SK-N-SH (cell line): ENCODE results near the gene ADK. TPM values are rescaled to one million over a fixed set of nuclear protein-coding genes. Genes with fewer than 3 reads are reported as not detected.
"Not testable (repeated sequence)": the region's sequence is repeated elsewhere in the genome, so short reads cannot be mapped to it uniquely, and the experiment has no call there.

Source experiments
- CTCF ChIA-PET: fragments of 300-600, 350-600 bp; formaldehyde crosslinking; extraction: SDS; loops from one replicate; lab custom pipeline; 2021; lab: Yijun Ruan, JAX
- POLR2A ChIA-PET: fragments of 350-600 bp; sonication (Branson Sonifier 250); formaldehyde crosslinking; extraction: SDS; loops from one replicate; lab custom pipeline; 2020; ENCODE audit warnings: antibody characterized with exemption, inconsistent platforms; lab: Yijun Ruan, JAX
- DNase-seq: peaks from one replicate; pipeline ENCODE4 v3.0.0; 2012
- H2AFZ ChIP-seq: fragments of 200-600 bp; sonication (generic); 2 replicates; pipeline ENCODE4 v1.8.1; 2016; ENCODE audit warnings: antibody characterized with exemption, mild to moderate bottlenecking, low read depth
- H3F3A ChIP-seq: fragments of 200-600 bp; sonication (generic); replicated peaks from 2 replicates; pipeline ENCODE3; 2016; ENCODE audit warnings: antibody characterized with exemption, mild to moderate bottlenecking; ENCODE audit not compliant: insufficient read depth
- H3K27ac ChIP-seq, 2 experiments: fragments of 200-500 bp in 1 of 2; fragments of 200-600 bp in 1 of 2; sonication (Bioruptor generic) in 1 of 2; sonication (generic), shearing (Covaris generic) in 1 of 2; 2 replicates each; pipeline versions ENCODE4 v1.5.1 to v1.6.1; 2014 to 2016; ENCODE audit warnings: low read depth in 2 of 2, inconsistent platforms in 1 of 2, low read length in 1 of 2, mild to moderate bottlenecking in 1 of 2, mixed read lengths in 1 of 2
- H3K27me3 ChIP-seq: fragments of 200-600 bp; sonication (generic), shearing (Covaris generic); 2 replicates; pipeline ENCODE4 v1.6.1; 2016; ENCODE audit warnings: mixed run types; ENCODE audit not compliant: insufficient read depth
- H3K36me3 ChIP-seq, 2 experiments: fragments of 200-500 bp in 1 of 2; fragments of 200-600 bp in 1 of 2; sonication (Bioruptor generic) in 1 of 2; sonication (generic) in 1 of 2; replicated peaks in 1 of 2; 2 replicates each; pipeline versions ENCODE3 to v1.5.1; 2014 to 2016; ENCODE audit warnings: low read length in 1 of 2, mild to moderate bottlenecking in 1 of 2; ENCODE audit not compliant: insufficient read depth in 2 of 2, control insufficient read depth in 1 of 2
- H3K4me1 ChIP-seq, 2 experiments: fragments of 200-500 bp in 1 of 2; fragments of 200-600 bp in 1 of 2; sonication (Bioruptor generic) in 1 of 2; sonication (generic), shearing (Covaris generic) in 1 of 2; 2 replicates each; pipeline versions ENCODE4 v1.5.1 to v1.6.1; 2014 to 2016; ENCODE audit warnings: low read depth in 1 of 2, low read length in 1 of 2, mixed run types in 1 of 2; ENCODE audit not compliant: insufficient read depth in 2 of 2, control insufficient read depth in 1 of 2
- H3K4me2 ChIP-seq: fragments of 200-600 bp; sonication (generic), shearing (Covaris generic); 2 replicates; pipeline ENCODE4 v1.6.1; 2017; ENCODE audit warnings: mixed run types
- H3K4me3 ChIP-seq, 2 experiments: fragments of 200-500 bp in 1 of 2; fragments of 200-600 bp in 1 of 2; sonication (Bioruptor generic) in 1 of 2; sonication (generic), shearing (Covaris generic) in 1 of 2; 2 replicates each; pipeline versions ENCODE4 v1.5.1 to v1.8.1; 2014 to 2016; ENCODE audit warnings: low read depth in 2 of 2, inconsistent platforms in 1 of 2, low read length in 1 of 2, mild to moderate bottlenecking in 1 of 2, mixed read lengths in 1 of 2, moderate library complexity in 1 of 2
- H3K79me2 ChIP-seq: fragments of 200-600 bp; sonication (generic); 2 replicates; pipeline ENCODE4 v1.8.1; 2017; ENCODE audit warnings: mild to moderate bottlenecking; ENCODE audit not compliant: insufficient read depth
- H3K9ac ChIP-seq: fragments of 200-600 bp; sonication (generic); 2 replicates; pipeline ENCODE4 v1.6.1; 2017; ENCODE audit warnings: mixed run types
- H3K9me2 ChIP-seq: fragments of 200-600 bp; sonication (generic); 2 replicates; pipeline ENCODE4 v1.6.1; 2017; ENCODE audit warnings: mixed run types
- H3K9me3 ChIP-seq: fragments of 200-600 bp; sonication (generic); 2 replicates; pipeline ENCODE4 v1.6.1; 2017; ENCODE audit warnings: mixed run types, mild to moderate bottlenecking, moderate library complexity
- H4K20me1 ChIP-seq: fragments of 200-600 bp; sonication (generic); 2 replicates; pipeline ENCODE4 v1.6.1; 2017; ENCODE audit warnings: mild to moderate bottlenecking, mixed run types; ENCODE audit not compliant: insufficient read depth
- EP300 ChIP-seq, 2 experiments: IDR thresholded peaks; 2 replicates each; pipeline versions ENCODE4 v1.4.0 to v1.6.1; 2012; ENCODE audit warnings: borderline replicate concordance in 1 of 2, low read depth in 1 of 2, low read length in 1 of 2
- FOXM1 ChIP-seq: IDR thresholded peaks from 2 replicates; pipeline ENCODE4 v1.4.0; 2012; ENCODE audit warnings: low read depth, mild to moderate bottlenecking
- GATA2 ChIP-seq: sonication (generic); formaldehyde crosslinking; IDR thresholded peaks from 2 replicates; pipeline ENCODE4 v1.5.0; 2020; ENCODE audit warnings: mild to moderate bottlenecking, missing genetic modification reagents
- JUND ChIP-seq: IDR thresholded peaks from 2 replicates; pipeline ENCODE4 v1.4.0; 2012
- NFIC ChIP-seq: IDR thresholded peaks from 2 replicates; pipeline ENCODE4 v1.4.0; 2012; ENCODE audit warnings: borderline replicate concordance
- POLR2AphosphoS5 ChIP-seq: IDR thresholded peaks from 2 replicates; pipeline ENCODE4 v1.6.1; 2012; ENCODE audit warnings: low read depth, low read length
- RFX5 ChIP-seq: IDR thresholded peaks from 2 replicates; pipeline ENCODE4 v1.6.1; 2012; ENCODE audit warnings: mild to moderate bottlenecking, improper control_type of control experiment, low read length
- TCF12 ChIP-seq: IDR thresholded peaks from 2 replicates; pipeline ENCODE4 v1.4.0; 2012
- WGBS: methylation state at CpG from one replicate; pipeline ENCODE4 v1.1.6; 2017; ENCODE audit warnings: low lambda C conversion rate; 5-methylcytosine and 5-hydroxymethylcytosine counted together
- polyA plus RNA-seq, 3 experiments: library from polyadenylated mRNA; depleted of rRNA; stranded (reverse); fragments of >200 nt; gene quantifications; 2 replicates each; pipeline ENCODE4 v1.2.3, GENCODE V29; 2012
- TF ChIP-seq, protein P1 (sequence below): IDR thresholded peaks from 2 replicates; pipeline ENCODE4 v1.6.1; 2012; ENCODE audit warnings: mild to moderate bottlenecking, low read depth, low read length, moderate library complexity
- TF ChIP-seq, protein P2 (sequence below): fragments of 150-350 bp; IDR thresholded peaks from 2 replicates; pipeline ENCODE4 v1.6.1; 2017; ENCODE audit warnings: antibody characterized with exemption, low read length, low read depth, borderline replicate concordance

ADK gene
- polyA plus RNA-seq, 1 of the 3 experiments (the other 2 are of a cell fraction), result 25.1 TPM

DNA sequence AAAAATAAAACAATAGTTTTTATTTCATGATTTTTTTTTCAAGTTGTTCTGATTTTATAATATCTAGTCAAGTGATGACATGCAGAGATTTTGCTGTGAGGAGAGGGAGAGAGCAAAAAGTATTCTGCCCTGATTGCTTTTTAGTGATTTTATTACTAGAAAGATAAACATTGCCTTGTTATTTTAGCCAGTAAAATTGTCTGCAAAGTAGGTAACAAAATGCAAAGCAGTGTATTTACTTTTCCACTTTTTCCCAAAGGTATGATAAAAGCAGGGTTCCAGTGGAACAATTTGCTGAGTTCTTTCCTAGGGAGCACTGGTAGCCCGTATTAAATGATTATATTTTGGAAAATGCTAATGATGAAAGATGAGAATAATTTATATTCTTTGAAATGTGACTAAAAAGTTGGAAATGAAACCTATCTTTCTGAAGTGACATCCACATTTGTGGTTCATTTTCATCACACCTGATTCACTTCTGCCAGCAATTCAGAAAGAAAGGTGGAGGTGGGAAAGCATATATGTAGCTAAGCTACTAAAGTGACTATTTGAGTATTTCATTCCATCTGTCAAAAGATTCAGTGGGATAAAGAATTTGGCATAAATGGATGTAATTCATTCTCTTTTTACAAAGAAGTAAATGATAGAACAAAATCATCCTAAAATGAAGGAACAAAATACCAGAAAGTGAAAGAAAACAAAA, 300.3 kb downstream of the ADK start (continued):
- TF ChIP-seq, protein P1, sequence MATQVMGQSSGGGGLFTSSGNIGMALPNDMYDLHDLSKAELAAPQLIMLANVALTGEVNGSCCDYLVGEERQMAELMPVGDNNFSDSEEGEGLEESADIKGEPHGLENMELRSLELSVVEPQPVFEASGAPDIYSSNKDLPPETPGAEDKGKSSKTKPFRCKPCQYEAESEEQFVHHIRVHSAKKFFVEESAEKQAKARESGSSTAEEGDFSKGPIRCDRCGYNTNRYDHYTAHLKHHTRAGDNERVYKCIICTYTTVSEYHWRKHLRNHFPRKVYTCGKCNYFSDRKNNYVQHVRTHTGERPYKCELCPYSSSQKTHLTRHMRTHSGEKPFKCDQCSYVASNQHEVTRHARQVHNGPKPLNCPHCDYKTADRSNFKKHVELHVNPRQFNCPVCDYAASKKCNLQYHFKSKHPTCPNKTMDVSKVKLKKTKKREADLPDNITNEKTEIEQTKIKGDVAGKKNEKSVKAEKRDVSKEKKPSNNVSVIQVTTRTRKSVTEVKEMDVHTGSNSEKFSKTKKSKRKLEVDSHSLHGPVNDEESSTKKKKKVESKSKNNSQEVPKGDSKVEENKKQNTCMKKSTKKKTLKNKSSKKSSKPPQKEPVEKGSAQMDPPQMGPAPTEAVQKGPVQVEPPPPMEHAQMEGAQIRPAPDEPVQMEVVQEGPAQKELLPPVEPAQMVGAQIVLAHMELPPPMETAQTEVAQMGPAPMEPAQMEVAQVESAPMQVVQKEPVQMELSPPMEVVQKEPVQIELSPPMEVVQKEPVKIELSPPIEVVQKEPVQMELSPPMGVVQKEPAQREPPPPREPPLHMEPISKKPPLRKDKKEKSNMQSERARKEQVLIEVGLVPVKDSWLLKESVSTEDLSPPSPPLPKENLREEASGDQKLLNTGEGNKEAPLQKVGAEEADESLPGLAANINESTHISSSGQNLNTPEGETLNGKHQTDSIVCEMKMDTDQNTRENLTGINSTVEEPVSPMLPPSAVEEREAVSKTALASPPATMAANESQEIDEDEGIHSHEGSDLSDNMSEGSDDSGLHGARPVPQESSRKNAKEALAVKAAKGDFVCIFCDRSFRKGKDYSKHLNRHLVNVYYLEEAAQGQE, result no peak
- TF ChIP-seq, protein P2, sequence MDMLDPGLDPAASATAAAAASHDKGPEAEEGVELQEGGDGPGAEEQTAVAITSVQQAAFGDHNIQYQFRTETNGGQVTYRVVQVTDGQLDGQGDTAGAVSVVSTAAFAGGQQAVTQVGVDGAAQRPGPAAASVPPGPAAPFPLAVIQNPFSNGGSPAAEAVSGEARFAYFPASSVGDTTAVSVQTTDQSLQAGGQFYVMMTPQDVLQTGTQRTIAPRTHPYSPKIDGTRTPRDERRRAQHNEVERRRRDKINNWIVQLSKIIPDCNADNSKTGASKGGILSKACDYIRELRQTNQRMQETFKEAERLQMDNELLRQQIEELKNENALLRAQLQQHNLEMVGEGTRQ, result no peak
- TF ChIP-seq NFIC, result no peak
- no peak for TF ChIP-seq RFX5
- no peak for TF ChIP-seq GATA2 (CRISPR knock-in tag)
- TF ChIP-seq TCF12, result no peak
- TF ChIP-seq JUND, result no peak
- no peak for TF ChIP-seq FOXM1
- TF ChIP-seq, all 33 proteins: peak for 0

DNA sequence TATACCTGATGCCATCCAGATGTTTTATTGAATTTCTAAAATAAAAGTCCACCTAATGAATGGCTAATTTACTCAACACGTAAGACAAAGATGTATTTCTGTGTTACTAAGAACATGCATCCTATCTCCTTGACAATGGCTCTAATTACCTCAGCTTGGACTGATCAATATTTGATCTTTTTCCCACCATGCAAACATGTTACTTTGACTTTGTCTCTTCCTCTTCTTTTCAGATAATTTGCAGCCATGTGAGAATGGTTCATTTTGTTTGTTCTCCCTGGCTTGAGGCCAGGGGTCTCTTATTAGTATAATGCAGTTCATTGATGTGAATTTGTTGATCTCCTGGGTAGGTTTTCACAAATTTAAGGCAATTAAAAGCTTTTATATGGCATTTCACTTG, 302.1 kb downstream of the ADK start:
- H4K20me1 ChIP-seq, result no peaks in the 10 kb centered on the region
- no peak overlapping the region for H3K4me2 ChIP-seq
- peaks cover 6% of the 10 kb centered on the region for H3F3A ChIP-seq
- H3K4me3 ChIP-seq, result no peak overlapping the region
- DNase-seq, result no peak
- no peak overlapping the region for H2AFZ ChIP-seq
- no peaks in the 10 kb centered on the region for H3K9me3 ChIP-seq
- WGBS, result 92% methylated on average over 1 of the region's 1 CpG
- no peaks in the 10 kb centered on the region for H3K79me2 ChIP-seq
- H3K9me2 ChIP-seq, result no peaks in the 10 kb centered on the region
- peaks cover 4 to 5% of the 10 kb centered on the region in 2 experiments; a peak in 1 of 4 replicates for H3K4me1 ChIP-seq
- H3K27me3 ChIP-seq, result no peaks in the 10 kb centered on the region
- H3K9ac ChIP-seq, result no peak overlapping the region
- ChIA-PET CTCF (interaction anchor here (0.8 kb wide), 1 partner anchor 15 kb away, joined by 3 read pairs; no protein-coding TSS in a partner anchor), POLR2A (no interaction called here)
- TF ChIP-seq EP300 (IDR thresholded peaks at IDR 0.05; ENCODE audit: borderline replicate concordance in 1 of 2, low read depth in 1 of 2, low read length in 1 of 2), result no peak
- TF ChIP-seq POLR2AphosphoS5, result no peak
- H3K36me3 ChIP-seq, result peaks cover 0 to 7% of the 10 kb centered on the region in 2 experiments
- H3K27ac ChIP-seq, result no peak overlapping the region

DNA sequence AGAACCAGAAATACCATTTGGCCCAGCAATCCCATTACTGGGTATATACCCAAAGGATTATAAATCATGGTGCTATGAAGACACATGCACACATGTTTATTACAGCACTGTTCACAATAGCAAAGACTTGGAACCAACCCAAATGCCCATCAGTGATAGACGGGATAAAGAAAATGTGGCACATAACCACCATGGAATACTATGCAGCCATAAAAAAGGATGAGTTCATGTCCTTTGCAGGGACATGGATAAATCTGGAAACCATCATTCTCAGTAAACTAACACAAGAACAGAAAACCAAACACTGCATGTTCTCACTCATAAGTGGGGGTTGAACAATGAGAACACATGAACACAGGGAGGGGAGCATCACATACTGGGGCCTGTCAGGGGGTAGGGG, 306.5 kb downstream of the ADK start:
- H3K4me3 ChIP-seq, H2AFZ ChIP-seq, H4K20me1 ChIP-seq, H3K79me2 ChIP-seq, H3K27ac ChIP-seq, H3K9me3 ChIP-seq, H3K27me3 ChIP-seq, H3K9ac ChIP-seq, H3K36me3 ChIP-seq, CTCF ChIA-PET, DNase-seq, POLR2A ChIA-PET, H3K4me1 ChIP-seq, H3K9me2 ChIP-seq, H3K4me2 ChIP-seq: not testable (repeated sequence)
- H3F3A ChIP-seq, result peaks cover 12% of the 10 kb centered on the region
- 100% methylated on average over 1 of the region's 1 CpG for WGBS
